Subcutaneous abdominal adipose tissue (tissue), 5 donors: Measurements from ENCODE around the gene GJA5.

Experiments
- H3K27ac ChIP-seq: one replicate; pipeline ENCODE4 v1.7.0; 2013; ENCODE audit warnings: low read depth, mild to moderate bottlenecking, inconsistent platforms, low read length, moderate library complexity
- H3K27me3 ChIP-seq, 5 donors: one replicate each; pipeline ENCODE4 v1.7.0; 2013; ENCODE audit warnings: low read length in 5 of 5, inconsistent platforms in 1 of 5; ENCODE audit not compliant: control insufficient read depth in 5 of 5, insufficient read depth in 4 of 5
- H3K36me3 ChIP-seq, 5 donors: one replicate each; pipeline ENCODE4 v1.7.0; 2013; ENCODE audit warnings: low read length in 5 of 5; ENCODE audit not compliant: control insufficient read depth in 5 of 5, insufficient read depth in 5 of 5
- H3K4me1 ChIP-seq, 5 donors: one replicate each; pipeline ENCODE4 v1.7.0; 2013; ENCODE audit warnings: low read length in 5 of 5, mild to moderate bottlenecking in 3 of 5, moderate library complexity in 1 of 5; ENCODE audit not compliant: control insufficient read depth in 5 of 5, insufficient read depth in 5 of 5
- H3K4me3 ChIP-seq, 5 donors: one replicate each; pipeline ENCODE4 v1.7.0; 2013; ENCODE audit warnings: low read length in 5 of 5, low read depth in 1 of 5
- H3K9ac ChIP-seq, 5 donors: one replicate each; pipeline ENCODE4 v1.7.0; 2013; ENCODE audit warnings: low read length in 5 of 5, mild to moderate bottlenecking in 4 of 5, moderate library complexity in 3 of 5
- H3K9me3 ChIP-seq, 5 donors: one replicate each; pipeline ENCODE4 v1.7.0; 2013; ENCODE audit warnings: low read length in 5 of 5; ENCODE audit not compliant: control insufficient read depth in 5 of 5
- donor health status: healthy.
- donor health status: healthy.
- donor health status: healthy.
- donor health status: healthy.
- donor health status: healthy.

The GJA5 gene

DNA sequence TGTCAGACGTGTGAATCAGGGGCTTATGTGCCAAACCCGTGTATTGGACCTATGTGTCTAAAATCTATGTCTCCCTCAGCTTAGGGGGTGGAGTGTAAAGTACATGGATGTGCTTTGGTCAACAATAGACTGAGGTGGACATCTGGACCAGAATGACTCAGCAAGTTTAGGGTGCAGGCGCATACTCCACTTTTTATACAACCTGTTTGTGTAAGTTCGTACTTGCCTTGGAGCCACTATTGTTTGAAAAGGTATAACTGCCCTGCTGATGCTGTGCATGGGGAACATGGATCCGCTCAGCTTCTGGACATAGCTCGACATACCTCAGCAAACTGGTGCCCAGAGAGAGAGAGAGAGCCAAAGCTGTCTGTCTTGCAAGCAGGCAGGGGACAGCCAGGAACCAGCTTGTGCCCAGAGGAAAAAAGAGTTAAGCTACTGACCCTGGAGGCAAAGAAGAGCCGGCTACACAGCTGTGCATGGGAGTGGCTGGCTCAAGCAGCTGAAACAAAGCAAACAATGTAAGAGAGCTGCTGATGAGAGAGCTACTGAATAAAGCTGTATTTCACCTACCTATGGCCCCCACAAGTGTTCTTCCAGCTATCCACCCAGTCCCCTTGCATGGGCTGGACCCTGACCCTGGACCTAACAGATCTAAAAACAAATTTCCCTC lies 41.2 kb downstream of the GJA5 start:
- Histone ChIP-seq H3K9me3 (no peaks in the 10 kb centered on the region), H3K4me3 (no peak overlapping the region), H3K27ac (no peak overlapping the region), H3K4me1 (peaks cover 0 to 15% (median 8%) of the 10 kb centered on the region in 5 donors), H3K36me3 (no peaks in the 10 kb centered on the region), H3K27me3 (peaks cover 0 to 2% (median 0%) of the 10 kb centered on the region in 5 donors), H3K9ac (no peak overlapping the region)

DNA sequence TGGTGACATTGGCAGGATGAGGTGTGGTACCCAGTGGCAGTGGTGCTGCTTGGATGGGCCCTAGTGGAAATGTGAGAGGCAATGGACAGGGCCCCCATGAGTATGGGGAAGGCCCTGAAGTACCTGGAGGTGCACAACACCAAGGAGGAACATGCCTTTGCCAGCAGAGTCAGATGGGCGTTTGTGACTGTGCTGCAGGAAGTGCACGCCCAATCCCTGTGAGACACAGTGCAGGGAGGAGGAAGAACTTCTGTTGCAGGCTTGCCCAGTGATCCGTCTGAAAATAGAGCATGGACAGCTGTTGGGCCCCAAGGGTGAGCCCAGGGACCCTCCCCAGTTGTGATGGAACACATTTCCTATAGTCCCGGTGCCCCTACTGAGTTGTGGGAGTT lies 42.7 kb downstream of the GJA5 start:
- Histone ChIP-seq H3K27ac (no peak overlapping the region), H3K9ac (no peak overlapping the region), H3K27me3 (peaks cover 0 to 2% (median 0%) of the 10 kb centered on the region in 5 donors), H3K9me3 (no peaks in the 10 kb centered on the region), H3K4me3 (no peak overlapping the region), H3K36me3 (no peaks in the 10 kb centered on the region), H3K4me1 (peaks cover 0 to 15% (median 8%) of the 10 kb centered on the region in 5 donors)

- peaks cover 0 to 2% (median 0%) of the 10 kb centered on the region in 5 donors for H3K27me3 ChIP-seq
- peaks cover 0 to 13% (median 8%) of the 10 kb centered on the region in 5 donors for H3K4me1 ChIP-seq
- no peaks in the 10 kb centered on the region for H3K9me3 ChIP-seq
- H3K27ac ChIP-seq, result no peak overlapping the region
- no peak overlapping the region for H3K4me3 ChIP-seq
- H3K36me3 ChIP-seq, result no peaks in the 10 kb centered on the region
- no peak overlapping the region for H3K9ac ChIP-seq
Measured at GRCh38 chr1:147717051-147717705, 43.2 kb downstream of the GJA5 start.

DNA sequence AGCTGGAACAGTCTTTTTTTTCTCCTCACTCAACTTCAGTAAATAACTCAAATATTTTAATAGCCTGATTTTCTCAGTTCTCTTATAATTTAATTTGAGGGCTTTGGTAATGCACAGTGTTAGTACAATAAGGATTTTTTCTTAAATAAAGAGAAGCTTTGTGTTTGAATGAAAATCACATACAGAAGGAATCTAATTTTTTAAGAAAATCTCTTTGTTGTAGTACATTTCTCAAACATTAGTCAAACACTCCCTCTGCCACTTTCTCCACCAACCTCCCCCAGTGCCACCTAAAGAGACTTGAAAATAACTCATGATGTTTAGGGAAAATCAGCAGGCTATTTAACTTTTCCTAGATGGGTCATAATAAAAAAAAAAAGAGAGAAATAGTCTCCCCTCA lies 47.8 kb downstream of the GJA5 start:
- Histone ChIP-seq H3K27me3 (peaks cover 0 to 5% (median 0%) of the 10 kb centered on the region in 5 donors), H3K36me3 (no peaks in the 10 kb centered on the region), H3K4me1 (peaks cover 0 to 2% (median 0%) of the 10 kb centered on the region in 5 donors), H3K9ac (no peak overlapping the region), H3K4me3 (no peak overlapping the region), H3K27ac (no peak overlapping the region), H3K9me3 (no peaks in the 10 kb centered on the region)
